SK-MEL-5 (cell line): Measurements from ENCODE around the gene ORM2. TPM values are rescaled to one million over a fixed set of nuclear protein-coding genes. Genes with fewer than 3 reads are reported as not detected.
"Not testable (repeated sequence)": the region's sequence is repeated elsewhere in the genome, so short reads cannot be mapped to it uniquely, and the experiment has no call there.

Experiments used
- DNase-seq: peaks from one replicate; pipeline ENCODE4 v3.0.0-alpha.2; 2016; ENCODE audit warnings: low read depth, low spot score
- in situ Hi-C: cut with HindIII; loops from 2 replicates; pipeline ENCODE4 v1.10.0; 2016; ENCODE audit warnings: low sequenced_read_pairs, high pct_unique_total_duplicates, low pct_unique_long_range_greater_than_20kb
- total RNA-seq: library from RNA; depleted of rRNA; stranded (reverse); fragments of >200 nt; shearing (Covaris generic); gene quantifications from 2 replicates; pipeline ENCODE4 v1.2.3, GENCODE V29; 2014

The ORM2 gene
- total RNA-seq, 1 experiment from 2014 or later = not detected

GRCh38 chr9:114322160-114322818 lies 7.4 kb upstream of the ORM2 start:
- DNase-seq, in situ Hi-C loops: not testable (repeated sequence)

- in situ Hi-C loops, DNase-seq: not testable (repeated sequence)
These were observed 6.7 kb upstream of the ORM2 start, which contains the start of gene ORM1 for GRCh38 chr9:114322831-114323531. TSS of gene ORM1 (plus strand) at chr9:114323098. CDS start at chr9:114323134, 36 bp downstream.

GRCh38 chr9:114323849-114324248 lies 5.8 kb upstream of the ORM2 start:
- DNase-seq, in situ Hi-C loops: not testable (repeated sequence)

GRCh38 chr9:114324492-114324891 lies 5.2 kb upstream of the ORM2 start:
- in situ Hi-C loops = no loop called here
- no peak for DNase-seq

GRCh38 chr9:114324965-114325364 lies 4.7 kb upstream of the ORM2 start:
- in situ Hi-C loops, DNase-seq: not testable (repeated sequence)

GRCh38 chr9:114325684-114326254 lies 3.9 kb upstream of the ORM2 start:
- DNase-seq, in situ Hi-C loops: not testable (repeated sequence)

- in situ Hi-C loops = no loop called here
- DNase-seq = no peak
These were observed 1.9 kb upstream of the ORM2 start for GRCh38 chr9:114327749-114328148.

GRCh38 chr9:114328357-114328820 lies 1.3 kb upstream of the ORM2 start:
- DNase-seq, in situ Hi-C loops: not testable (repeated sequence)

- DNase-seq, in situ Hi-C loops: not testable (repeated sequence)
These were observed 588 bp upstream of the ORM2 start for GRCh38 chr9:114328937-114329624.

- no peak for DNase-seq
- in situ Hi-C loops = no loop called here
These were observed 967 bp downstream of the ORM2 start for GRCh38 chr9:114330636-114331035.

GRCh38 chr9:114331229-114332195 lies 1.8 kb downstream of the ORM2 start:
- DNase-seq, in situ Hi-C loops: not testable (repeated sequence)

GRCh38 chr9:114332474-114333040 lies 2.9 kb downstream of the ORM2 start:
- DNase-seq, in situ Hi-C loops: not testable (repeated sequence)

- in situ Hi-C loops = not testable (repeated sequence)
These were observed 4.0 kb downstream of the ORM2 start for GRCh38 chr9:114333718-114334117.

GRCh38 chr9:114334490-114334889 lies 4.8 kb downstream of the ORM2 start:
- no peak for DNase-seq
- in situ Hi-C loops = no loop called here

More at GRCh38 chr9:114333718-114334117, 4.0 kb downstream of the ORM2 start:
- DNase-seq = not testable (repeated sequence)

- DNase-seq = no peak
- in situ Hi-C loops = no loop called here
These were observed 6.1 kb downstream of the ORM2 start for GRCh38 chr9:114335745-114336144.

- no peak for DNase-seq
- in situ Hi-C loops = no loop called here
These were observed 6.5 kb downstream of the ORM2 start for GRCh38 chr9:114336157-114336556.
